SIG-M5 treated with dmso at 0.1 percent for 504 hours (cell line): ENCODE results near the gene EIF5A.

ENCODE experiments used
- DNase-seq: peaks from one replicate; lab custom pipeline; 2025; ENCODE audit not compliant: unreplicated experiment; lab: John Stamatoyannopoulos, UW

EIF5A gene

DNA sequence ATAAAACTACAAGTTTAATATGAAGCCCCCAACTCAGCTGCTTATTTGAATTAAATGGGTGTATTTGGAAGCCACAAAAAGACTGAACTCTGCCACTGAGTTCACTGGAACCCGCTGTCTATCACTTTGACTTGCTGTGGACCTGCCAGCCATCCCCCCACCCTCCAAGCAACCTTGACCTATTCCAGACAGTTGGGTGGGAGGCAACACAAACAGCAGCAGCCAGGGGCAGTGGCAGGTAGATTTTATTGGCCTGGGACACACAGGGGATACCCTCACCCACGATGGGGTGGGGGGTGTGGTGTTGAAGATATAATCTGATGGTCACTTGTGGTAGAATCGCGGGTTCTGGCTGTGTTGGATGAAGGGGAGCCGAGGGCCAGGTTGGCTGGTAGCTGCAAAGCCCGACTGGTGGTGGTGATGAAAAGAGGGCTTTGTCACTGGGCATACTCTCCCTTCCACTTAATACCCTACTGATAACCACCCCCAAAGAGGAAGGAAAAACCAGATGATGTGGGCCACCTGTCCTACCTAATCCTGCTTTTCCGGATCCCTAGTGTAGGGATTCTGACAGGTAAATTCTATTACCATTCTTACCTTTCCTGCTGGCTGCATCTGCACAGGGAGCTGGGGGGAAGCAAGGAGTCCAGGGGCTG lies 5.1 kb downstream of the EIF5A start:
- no peak for DNase-seq

DNA sequence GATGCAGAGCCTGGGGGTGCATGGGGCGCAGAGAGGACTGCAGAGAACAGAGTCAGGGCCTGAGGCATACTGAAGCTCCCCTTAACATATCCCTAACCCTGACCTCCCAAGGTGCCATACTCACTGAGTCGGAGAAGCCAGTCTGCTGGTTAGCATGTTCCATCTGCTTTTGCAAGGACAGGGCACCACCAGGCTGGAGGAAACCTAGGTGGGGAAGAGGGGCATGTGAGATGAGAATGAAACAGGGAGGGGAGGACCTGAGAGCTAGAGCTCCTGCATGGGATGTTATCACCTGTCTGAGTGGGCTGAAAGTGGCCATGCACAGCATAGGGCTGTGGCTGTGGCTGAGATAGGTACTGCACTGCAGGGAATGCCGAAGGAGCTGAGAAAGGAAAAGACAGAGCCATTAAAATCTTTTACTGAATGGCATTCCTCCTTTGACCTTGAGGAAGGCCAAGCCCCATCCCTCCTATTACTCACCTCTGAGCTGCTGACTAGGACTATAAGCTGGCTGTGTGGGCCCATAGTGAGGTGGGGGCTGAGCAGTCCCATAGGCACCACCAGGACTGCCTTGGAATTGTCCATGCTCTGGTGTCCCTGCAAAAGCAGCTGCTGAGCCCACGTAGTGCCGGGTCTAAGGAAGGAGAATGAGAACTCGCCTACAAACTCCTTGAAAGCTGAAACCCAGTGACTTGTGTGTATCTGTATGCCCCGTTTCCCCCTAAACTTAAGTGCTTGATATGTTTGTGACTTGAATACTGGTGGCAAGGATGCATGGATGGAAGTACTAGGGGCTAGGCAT lies 5.9 kb downstream of the EIF5A start:
- no peak for DNase-seq

DNA sequence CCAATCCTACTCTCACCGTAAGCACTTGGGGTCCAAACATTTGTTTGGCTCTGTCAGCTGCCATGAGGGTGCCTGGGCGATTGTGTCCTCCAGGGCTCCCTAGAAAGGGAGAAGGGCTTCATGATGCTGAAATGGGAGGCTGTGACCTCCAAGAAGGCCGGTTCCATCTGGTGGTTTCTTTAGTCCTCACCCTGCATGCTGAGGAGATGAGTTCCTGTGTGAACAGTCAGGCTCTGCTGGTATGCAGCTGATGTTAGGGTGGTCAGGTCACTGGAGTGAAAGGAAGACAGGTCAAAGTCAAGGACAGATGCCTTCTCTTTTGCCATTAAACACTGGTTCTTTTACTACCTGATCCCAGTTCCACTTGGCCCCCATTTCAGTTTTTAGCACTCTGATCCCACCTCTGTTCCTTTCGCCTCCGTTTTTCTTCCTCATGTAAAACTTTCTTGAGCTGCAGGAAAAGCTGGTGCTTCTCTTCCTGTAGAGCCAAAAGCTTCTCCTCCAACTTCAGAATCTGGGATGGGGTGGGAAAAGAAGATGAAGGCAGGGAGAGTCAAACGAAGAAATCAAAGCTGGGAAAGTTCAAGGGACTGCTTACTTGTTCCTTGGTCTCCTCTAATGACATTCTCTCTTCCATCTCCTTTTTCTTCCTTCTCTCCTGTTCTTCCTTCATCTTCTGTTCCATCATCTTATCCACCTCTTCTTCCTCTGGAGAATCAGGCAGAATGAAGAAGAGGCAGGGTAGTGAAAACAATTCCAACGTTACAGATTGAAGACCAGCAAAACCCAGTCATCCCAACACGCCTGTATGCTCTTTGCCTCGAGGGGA lies 6.7 kb downstream of the EIF5A start:
- DNase-seq = no peak

DNA sequence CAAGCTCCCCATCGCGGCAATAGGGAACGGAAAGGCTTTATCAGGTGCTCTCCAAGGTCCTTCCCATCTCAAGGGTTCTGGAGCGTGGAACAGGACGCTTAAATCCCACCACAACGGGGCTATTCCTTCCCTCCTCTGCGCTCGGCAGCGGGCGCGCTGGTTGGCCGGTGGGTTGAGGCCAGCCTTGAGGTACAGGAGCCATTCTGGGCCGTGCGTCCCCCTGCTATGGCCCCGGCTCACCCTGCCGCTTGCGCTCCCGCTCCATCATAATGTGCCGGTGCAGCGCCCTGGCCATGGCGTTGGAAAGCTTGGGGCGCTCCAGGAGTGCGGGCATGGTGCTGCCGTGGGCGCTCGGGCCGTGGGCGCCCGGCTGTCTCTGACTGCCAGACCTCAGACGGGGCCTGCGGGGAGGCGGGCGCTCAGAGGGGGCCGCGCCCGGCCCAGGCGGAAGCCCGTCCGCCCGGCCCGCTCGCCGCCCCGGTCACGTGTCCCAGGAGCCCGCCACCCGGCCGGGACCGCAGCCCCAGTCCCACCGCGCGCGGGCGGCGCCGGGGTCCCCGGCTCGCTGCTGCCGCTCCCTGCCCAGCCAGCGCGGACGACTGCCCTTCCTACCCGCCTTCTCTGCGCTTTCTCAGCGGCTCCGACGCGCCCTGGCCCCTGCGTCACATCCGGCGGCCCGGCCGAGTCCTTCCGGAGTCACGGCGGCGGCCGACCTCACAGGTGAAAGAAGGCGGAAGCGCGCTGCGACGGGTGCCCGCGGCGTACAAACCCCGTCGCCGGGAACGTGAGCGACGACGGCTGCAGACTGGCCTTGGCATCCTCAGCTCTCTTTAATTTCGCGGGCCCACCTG lies 7.5 kb downstream of the EIF5A start, which contains the start of gene GPS2:
GPS2 (minus strand) TSS at position 642 of the 851 bp plus-strand sequence; CDS start at position 334, 308 bp downstream.
- DNase-seq = peak; percentile 71

DNA sequence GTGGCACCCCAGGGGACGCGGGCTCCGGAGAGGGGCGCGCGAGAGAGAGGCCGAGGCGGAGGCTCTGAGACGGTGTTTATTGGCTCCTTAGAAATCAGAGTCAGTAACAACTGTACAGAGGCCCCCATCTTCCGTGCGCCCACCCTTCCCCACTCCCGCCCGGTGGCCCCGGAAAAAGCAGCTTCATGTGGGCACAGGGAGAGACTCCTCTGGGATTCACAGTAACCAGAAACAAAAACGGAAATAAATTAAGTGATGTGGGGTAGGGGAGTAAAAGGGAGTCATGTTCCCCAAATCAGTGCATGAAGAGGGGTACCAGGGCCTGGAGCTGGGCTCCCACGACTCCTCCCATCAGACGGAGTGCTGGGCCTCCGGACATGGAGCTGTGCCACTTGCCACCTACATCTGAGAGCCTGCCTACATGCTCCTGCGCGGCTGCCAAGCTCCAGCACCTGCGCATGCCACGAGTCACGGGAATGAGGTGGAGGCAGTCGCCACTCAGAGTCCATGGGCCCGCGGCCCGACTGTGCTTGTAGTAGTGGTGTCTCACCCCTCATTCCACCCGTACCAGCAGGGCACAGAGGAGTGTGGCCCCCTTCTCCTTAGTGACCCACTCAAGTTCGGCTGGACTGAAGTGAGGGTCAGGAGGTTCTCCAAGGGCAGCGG lies 8.3 kb downstream of the EIF5A start:
- DNase-seq = no peak

DNA sequence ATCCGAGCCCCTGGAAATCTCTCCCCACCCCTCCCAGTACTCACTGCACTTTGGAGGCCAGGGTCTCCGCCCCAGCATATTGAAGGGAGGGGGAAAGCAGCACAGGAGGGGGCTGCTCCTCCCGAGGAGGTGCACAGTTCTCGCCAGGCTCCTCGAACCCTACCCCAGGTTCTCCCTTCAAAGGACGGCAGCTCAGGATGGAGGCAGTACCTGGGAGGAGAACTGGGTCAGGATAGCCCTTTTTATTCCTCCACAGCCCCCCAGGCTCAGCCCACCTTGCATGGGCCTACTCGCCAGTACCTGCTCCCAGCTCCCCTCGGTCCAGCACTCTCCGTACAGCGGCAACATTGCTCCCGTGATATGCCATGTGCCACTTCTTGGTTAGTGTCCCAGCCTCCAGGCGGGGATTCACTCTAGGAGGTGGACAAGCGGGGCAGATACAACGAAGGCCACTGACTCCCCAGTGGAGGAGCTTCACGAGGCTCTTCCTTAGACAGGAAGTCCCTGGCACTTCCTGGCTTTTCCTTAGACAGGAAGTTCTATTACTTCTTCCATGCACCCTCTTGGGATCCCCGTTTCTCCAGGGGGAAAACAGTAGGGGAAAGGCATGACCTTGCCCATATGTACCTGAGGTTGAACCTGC lies 9.9 kb downstream of the EIF5A start:
- no peak for DNase-seq

DNA sequence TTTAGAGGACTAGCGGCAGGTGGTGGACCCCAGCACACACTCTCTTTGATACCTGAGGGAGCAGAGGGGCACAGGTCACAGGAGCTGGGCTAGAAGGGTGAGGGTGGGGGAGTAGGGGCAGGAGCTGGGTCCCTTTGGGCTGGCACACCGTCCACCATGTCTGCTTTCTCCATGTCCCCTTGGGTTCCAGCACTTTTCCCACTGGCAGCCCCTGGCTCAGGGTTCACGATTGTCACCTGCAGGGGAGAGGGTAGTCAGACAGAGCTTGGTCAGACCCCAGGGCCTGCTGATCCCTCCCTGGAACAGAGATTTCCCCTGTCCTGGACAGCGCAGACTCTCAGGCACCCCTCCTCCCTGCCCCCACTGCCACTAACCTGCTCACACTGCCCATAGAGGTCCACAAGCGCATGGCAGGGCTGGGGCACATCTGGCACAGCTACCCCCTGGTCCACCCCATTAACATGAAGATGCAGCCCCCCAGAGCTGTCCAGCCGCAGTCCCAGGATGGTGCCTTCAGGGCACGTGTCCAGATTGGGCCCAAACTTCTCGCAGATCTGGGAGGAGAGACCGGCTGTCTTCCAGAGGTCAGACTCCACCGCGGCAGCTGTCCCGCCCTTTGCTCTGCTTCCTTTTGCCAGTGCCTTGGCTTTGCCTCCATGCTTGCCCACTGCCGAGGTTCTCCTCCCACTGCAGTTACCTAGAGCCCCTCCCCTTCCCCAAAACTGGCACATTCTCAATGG lies 10.9 kb downstream of the EIF5A start:
- no peak for DNase-seq

DNA sequence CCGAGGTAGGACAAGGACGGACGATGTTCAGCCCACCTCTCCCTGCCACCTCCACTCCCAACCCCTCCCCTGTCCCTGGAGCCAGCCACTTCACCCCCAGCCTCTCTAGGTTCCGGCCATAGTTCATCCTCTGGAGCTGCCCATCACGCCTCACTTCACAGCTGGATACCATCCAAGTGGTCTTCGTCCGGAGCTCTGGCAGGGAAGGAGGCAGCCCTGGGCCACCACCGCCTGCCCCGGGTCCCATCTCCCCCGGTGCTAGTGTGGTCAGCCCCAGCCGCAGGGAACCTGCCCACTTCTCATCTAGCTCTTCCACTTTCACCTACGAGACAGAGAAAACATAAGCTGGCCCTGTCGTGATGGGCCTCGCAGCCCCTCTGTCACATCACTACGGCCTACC lies 14.0 kb downstream of the EIF5A start:
- DNase-seq = no peak

DNA sequence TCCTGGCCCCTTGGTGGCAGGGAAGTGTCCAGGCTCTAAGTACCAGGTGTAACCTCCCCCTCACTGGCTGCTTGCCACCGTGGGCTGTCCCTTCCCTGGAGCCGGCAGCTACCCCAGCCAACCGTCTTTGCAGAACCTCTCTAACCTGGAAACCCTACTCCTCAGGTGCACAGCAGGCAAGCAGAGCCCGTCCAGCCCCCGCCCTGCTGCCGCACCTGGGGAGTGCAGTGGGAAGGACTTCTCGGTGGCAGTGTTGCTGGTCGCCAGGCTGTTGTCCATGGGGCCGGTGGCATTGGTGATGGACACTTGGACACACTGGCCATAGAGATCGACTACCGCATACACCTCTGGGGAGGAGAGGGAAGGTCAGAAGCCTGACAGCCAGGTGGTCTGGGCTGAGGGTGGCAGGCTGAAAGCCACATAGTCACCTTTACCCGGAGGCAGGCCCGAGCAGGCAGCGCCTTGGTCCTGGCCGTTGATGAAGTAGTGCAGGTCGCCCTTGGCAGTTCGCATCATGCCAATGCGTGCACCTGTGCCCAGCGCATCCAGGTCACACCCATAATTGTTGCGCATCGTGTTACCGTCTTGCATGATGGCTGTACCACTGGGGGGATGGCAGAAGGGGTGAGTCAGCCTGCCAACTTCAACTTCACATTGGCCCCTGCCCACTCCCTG lies 15.2 kb downstream of the EIF5A start:
- no peak for DNase-seq

DNA sequence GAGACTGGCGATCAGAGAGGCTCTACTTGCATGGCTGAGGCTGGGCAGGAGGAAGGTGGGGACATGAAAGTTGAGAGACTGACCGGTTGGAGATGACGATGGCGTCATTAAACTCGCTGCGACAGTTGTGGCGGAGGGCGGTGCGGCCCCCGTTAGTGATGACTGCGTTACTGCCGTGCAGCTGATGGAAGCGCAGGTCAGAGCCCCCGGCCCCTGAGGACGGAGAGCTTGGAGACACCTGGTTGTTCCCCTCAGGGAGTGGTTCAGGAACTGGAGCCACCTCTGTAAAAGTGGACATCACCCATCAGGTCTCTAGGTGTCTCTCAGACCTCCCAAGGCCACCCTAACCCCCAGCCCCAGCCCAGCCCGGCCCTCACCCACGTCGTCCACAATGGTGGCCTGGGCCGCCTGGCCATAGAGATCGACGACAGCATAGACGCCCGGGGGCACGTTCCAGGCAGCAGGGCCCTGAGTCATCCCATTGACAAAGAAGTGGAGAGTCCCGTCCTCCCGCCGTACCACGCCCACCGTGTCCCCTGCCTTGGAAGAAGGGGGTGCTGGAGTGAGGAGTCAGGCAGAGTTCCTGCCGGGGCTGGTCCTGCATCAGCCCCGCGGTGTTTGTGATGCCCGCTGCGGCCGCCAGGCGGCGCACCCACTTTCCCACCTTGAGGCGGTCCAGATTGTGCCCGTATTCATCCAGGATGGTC lies 16.5 kb downstream of the EIF5A start:
- DNase-seq = no peak

DNA sequence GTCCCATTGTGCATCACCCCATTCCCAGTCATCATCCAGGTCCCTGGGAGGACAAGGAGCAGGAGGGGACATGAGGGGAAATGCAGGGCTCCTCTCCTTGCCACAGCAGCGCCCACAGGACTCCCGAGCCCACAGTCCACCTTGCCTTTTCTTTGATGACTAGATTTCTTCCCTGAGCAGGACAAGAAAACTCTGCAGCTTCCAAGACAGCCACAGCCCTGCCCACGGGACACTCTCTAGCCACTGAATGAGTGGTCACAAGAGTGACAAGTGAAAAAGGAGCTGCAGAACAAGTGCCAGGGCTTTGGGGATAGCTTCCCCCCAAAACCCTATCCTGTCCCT lies 17.0 kb downstream of the EIF5A start:
- no peak for DNase-seq

DNA sequence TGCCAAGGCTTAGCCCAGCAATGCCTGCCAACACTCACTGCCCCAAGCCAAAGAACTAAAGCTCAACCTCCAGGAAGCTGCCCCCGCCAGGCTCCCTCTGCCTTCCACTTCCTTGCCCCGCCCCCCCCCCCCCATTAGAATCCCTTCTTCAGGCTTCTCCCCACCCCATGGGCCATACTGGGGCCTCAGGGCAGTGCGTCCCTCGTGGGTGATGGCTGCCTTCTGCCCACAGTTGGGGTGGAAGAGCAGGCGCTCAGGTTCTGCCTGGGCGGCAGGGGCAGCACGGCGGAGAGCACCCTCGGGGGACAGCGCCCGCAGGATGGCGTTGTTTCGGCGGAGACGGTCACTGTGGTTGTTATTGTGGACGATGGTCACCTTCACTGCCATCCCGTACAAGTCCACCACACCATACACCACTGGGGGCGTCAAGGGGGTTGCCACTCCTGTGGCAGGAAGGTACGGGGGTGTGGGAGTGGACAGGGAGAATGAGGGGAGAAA lies 17.7 kb downstream of the EIF5A start:
- DNase-seq = no peak

DNA sequence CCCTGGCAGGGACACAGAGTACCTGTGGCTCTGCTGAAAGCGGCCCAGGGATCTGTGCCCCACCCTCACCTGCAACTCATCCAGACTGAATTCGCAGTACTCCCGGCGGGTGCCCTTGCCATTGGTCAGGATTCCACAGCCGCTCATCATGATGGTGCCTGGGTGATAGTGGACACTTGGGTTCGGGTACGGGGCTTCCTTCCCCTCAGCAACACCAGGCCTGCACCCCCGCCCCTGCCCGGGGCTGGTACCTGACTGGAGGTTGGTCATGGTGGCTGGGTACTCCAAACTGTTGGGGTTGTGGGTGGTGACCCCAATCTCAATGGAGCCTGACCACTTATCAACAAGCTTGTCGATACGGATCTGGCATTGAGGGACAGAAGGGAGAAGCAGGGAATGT lies 18.8 kb downstream of the EIF5A start:
- DNase-seq = no peak

DNA sequence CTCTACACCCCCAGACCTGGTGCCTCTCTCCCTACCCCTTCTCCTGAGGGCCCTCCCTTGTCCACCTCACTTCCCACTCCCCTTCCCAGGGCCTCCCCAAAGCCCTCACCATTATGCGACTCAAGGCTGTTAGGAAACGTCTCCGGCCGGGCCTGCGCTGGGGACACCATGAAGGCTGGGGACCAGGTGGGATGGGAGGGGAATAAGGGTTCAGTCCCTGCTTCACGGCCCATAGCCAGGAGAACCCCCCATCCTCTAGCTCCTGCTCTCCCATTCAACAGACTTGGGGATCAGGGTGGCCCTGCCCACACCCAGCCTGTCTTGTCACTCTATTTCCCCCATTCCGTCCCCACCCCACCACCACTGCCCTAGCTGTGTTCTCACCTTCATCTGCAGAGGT lies 19.6 kb downstream of the EIF5A start:
- DNase-seq = no peak

DNA sequence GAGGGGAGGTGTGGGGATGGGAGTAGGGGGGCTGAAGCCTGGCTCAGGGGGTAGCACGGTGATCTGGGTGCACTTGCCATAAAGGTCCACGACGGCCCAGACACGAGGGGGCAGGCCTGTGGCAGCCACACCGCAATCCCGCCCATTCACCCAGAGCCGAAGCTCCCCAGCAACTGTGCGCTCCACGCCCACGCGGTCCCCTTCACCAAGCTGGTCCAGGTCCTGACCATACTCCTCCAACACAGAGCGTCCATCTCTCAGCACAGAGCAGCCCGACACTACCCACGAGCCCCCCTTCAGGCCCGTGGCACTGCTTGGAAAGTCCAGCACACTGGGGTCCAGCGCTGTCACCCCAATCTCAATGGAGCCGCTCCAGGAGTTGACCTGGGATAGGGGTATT lies 20.1 kb downstream of the EIF5A start:
- no peak for DNase-seq

DNA sequence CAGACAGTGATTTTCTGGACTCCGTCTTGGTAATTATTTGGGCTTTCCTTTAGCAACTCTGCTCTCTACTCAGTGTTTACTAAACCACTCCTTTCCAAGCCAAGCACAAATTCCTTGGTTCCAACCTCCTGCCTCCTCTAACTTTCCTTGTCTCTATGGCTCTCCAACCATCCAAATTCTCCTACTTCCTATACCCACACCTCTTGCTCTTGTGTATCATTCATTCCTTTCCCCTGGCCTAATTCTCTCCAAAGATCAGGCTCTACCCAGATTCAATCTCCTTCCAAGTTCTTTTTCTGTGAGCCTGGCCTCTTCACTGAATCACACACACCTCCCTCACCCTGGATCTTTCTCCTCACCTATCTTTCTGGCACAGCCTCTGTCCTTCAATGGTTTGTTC lies 20.6 kb downstream of the EIF5A start:
- no peak for DNase-seq

DNA sequence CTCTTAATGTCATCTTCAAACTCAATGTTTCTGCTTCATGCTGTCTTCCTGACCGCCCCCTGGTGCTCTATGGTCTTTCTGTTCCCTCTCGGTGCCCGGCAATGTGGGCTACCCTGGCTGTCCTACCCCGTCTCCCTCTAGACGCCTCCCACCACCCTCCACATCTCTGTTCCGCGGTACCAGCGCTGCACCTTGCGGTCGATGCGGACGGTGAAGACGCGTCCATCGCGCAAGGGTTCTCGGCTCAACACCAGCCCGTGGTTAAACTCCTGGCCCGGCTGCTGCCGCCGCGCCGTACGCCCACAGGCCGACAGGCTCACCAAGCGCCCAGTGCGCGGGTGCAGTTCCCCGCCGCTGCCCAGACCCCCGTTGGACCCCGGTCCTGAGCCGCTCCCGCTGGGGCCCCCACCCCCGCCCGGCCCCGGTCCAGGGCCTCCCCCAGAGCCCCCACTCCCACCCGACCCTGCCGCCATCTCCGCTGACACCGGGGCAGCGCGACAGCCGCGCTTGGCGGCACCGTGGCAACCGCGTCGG lies 21.5 kb downstream of the EIF5A start, which contains the start of gene NEURL4:
NEURL4 (minus strand) TSS at position 496 of the 534 bp plus-strand sequence; CDS start at position 473, 23 bp downstream.
- no peak for DNase-seq
